Testis (tissue), 2 donors: ENCODE data around the gene POU6F1.

Source experiments
- POLR2A ChIP-seq: fragments of 450-650 bp; IDR thresholded peaks from one replicate; pipeline ENCODE4 v1.6.1; 2017; ENCODE audit warnings: antibody characterized with exemption, mild to moderate bottlenecking, moderate library complexity
- TF ChIP-seq, protein P1 (sequence below), 3 experiments: fragments of 450-650 bp in 2 of 3; fragments of 200-600 bp in 1 of 3; sonication (generic) in 1 of 3; IDR thresholded peaks; one replicate each; pipeline ENCODE4 v1.5.1; 2016 to 2019; ENCODE audit warnings: antibody characterized with exemption in 3 of 3, mild to moderate bottlenecking in 2 of 3, moderate library complexity in 1 of 3

- TF ChIP-seq, protein P1, sequence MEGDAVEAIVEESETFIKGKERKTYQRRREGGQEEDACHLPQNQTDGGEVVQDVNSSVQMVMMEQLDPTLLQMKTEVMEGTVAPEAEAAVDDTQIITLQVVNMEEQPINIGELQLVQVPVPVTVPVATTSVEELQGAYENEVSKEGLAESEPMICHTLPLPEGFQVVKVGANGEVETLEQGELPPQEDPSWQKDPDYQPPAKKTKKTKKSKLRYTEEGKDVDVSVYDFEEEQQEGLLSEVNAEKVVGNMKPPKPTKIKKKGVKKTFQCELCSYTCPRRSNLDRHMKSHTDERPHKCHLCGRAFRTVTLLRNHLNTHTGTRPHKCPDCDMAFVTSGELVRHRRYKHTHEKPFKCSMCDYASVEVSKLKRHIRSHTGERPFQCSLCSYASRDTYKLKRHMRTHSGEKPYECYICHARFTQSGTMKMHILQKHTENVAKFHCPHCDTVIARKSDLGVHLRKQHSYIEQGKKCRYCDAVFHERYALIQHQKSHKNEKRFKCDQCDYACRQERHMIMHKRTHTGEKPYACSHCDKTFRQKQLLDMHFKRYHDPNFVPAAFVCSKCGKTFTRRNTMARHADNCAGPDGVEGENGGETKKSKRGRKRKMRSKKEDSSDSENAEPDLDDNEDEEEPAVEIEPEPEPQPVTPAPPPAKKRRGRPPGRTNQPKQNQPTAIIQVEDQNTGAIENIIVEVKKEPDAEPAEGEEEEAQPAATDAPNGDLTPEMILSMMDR (IDR thresholded peaks at IDR 0.05), result no peak
- no peak for TF ChIP-seq POLR2A
Observed at GRCh38 chr12:51254536-51254935, 36.7 kb upstream of the POU6F1 start.
